DND-41 (cell line): ENCODE data around the gene GPRIN1.

Experiments
- CTCF ChIP-seq: IDR thresholded peaks from 2 replicates; pipeline ENCODE4 v1.5.1; 2012; ENCODE audit warnings: borderline replicate concordance, low read length, moderate library complexity, mild to moderate bottlenecking; ENCODE audit not compliant: poor library complexity, severe bottlenecking; ENCODE audit errors: extremely low read depth
- EZH2 ChIP-seq: IDR thresholded peaks from 3 replicates; pipeline ENCODE4 v1.6.1; 2012; ENCODE audit warnings: borderline replicate concordance, low read depth, mild to moderate bottlenecking, moderate library complexity, low read length, inconsistent platforms; ENCODE audit not compliant: severe bottlenecking

GRCh38 chr5:176643491-176644219 lies 33.7 kb upstream of the GPRIN1 start:
- TF ChIP-seq EZH2 (no peak), CTCF (no peak)
